Keratinocyte (primary cell): ENCODE results near the gene DMD.

Experiments
- EZH2 ChIP-seq: IDR thresholded peaks from one replicate; pipeline ENCODE4 v1.6.1; 2012; ENCODE audit warnings: inconsistent platforms, mild to moderate bottlenecking, low read length, moderate library complexity
- TF ChIP-seq, protein P1 (sequence below), 3 experiments: IDR thresholded peaks in 1 of 3; conservative IDR thresholded peaks in 1 of 3; optimal IDR thresholded peaks in 1 of 3; 2 replicates in 2 of 3; 3 replicates in 1 of 3; pipeline versions ENCODE3 to v1.5.1; 2011; ENCODE audit warnings: low read length in 3 of 3, mild to moderate bottlenecking in 3 of 3, moderate library complexity in 2 of 3, control low read depth in 1 of 3, inconsistent platforms in 1 of 3; ENCODE audit not compliant: insufficient read depth in 2 of 3; ENCODE audit errors: extremely low read depth in 1 of 3

DNA sequence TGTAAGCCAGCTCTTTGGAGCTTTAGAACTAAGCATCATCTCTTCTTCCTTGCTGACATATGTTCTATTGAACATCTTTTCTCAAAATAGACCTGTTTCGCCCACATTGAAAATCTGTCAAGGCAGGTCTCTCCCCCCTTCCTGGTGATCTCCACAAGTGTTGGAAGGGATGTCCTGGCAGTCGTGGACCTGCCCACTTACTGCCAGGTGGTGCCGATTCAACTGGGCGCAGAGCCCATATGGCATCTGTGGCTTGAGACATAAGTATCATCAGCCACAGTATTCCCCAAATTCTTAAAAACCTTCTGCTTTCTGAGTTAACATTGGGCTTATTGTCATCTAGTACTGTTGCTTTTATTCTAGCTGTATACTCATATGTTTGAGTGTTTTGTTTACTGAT lies 1170.2 kb downstream of the DMD start:
- TF ChIP-seq, protein P1, sequence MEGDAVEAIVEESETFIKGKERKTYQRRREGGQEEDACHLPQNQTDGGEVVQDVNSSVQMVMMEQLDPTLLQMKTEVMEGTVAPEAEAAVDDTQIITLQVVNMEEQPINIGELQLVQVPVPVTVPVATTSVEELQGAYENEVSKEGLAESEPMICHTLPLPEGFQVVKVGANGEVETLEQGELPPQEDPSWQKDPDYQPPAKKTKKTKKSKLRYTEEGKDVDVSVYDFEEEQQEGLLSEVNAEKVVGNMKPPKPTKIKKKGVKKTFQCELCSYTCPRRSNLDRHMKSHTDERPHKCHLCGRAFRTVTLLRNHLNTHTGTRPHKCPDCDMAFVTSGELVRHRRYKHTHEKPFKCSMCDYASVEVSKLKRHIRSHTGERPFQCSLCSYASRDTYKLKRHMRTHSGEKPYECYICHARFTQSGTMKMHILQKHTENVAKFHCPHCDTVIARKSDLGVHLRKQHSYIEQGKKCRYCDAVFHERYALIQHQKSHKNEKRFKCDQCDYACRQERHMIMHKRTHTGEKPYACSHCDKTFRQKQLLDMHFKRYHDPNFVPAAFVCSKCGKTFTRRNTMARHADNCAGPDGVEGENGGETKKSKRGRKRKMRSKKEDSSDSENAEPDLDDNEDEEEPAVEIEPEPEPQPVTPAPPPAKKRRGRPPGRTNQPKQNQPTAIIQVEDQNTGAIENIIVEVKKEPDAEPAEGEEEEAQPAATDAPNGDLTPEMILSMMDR (optimal IDR thresholded peaks at IDR 0.05 in 1 of 3, IDR thresholded peaks at IDR 0.05 in 1 of 3, conservative IDR thresholded peaks at IDR 0.05 in 1 of 3; ENCODE audit: extremely low read depth in 1 of 3, insufficient read depth in 2 of 3, low read length in 3 of 3) = no peak
- no peak for TF ChIP-seq EZH2
